Measurements from ENCODE around the gene DBX2.
"Not testable (repeated sequence)": the region's sequence is repeated elsewhere in the genome, so short reads cannot be mapped to it uniquely, and the experiment has no call there.

DBX2 gene

DNA sequence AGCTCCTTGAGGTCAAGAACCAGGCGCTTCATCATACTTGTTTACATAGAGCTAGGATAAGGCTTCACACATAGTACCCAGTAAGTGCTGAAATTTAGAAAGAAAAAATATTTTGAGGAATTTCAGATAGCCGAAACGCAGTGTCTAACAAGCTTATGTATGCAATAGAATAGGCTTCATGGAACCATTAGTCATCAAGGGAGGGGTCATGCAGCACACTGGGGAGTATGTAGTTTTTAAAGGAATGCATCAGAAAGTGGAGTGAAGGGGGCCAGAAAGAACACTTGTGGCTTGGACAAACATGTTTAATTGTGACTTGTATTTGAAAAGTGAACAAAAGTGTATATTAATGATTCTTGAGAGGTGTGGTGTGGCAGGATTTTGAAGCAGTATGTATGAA, 38.1 kb downstream of the DBX2 start:
- DNase-seq, result no peak

- no peak for DNase-seq
Observed at GRCh38 chr12:45010059-45010458, 40.8 kb downstream of the DBX2 start.

GRCh38 chr12:45008211-45008610, 42.7 kb downstream of the DBX2 start:
- no peak for DNase-seq

DNA sequence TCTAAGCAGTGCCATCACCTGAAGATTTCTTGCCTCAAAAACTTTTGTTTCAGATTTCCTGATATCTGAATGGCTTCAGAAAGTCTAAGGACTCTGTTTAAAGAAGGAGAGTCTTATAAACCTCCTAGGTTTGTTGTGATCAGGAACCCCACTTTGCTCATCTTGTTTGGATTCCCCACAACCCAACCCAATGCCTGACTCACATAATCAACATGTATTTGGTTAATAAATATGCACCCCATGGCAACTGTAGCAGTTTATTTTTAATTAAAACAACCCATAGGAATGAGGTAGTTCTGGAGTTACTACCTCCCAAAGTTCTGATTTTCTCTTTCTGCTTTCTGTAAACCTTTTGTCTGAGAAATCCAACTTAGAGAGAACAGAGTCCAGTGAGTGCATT, 51.5 kb downstream of the DBX2 start:
- no peak for DNase-seq

GRCh38 chr12:44993161-44993560, 57.7 kb downstream of the DBX2 start:
- DNase-seq, result no peak

- not testable (repeated sequence) for DNase-seq
Observed at GRCh38 chr12:44984863-44985262, 66.0 kb downstream of the DBX2 start.

DNA sequence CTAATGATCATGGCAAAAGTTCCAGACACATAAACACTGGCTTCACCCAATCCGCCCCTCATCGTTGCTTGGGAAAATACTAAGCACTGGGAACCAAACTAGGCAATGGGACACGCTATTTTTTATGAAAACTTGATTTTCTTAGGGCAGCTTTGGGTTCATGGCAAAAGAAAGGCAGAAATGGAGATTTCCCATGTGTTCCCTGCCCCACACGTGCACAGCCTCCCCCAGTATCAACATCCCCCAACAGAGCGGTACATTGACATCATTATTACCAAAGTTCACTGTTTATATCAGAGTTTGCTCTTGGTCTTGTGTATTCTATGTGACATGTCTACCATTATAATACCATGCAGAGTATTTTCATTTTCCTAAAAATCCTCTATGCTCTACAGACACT, 71.0 kb downstream of the DBX2 start:
- DNase-seq, result no peak

GRCh38 chr12:44976246-44976645, 74.7 kb downstream of the DBX2 start:
- no peak for DNase-seq

- DNase-seq, result peak in 1 of 56 donors; percentile 1
Observed at GRCh38 chr12:44972746-44973421, 78.0 kb downstream of the DBX2 start.

DNA sequence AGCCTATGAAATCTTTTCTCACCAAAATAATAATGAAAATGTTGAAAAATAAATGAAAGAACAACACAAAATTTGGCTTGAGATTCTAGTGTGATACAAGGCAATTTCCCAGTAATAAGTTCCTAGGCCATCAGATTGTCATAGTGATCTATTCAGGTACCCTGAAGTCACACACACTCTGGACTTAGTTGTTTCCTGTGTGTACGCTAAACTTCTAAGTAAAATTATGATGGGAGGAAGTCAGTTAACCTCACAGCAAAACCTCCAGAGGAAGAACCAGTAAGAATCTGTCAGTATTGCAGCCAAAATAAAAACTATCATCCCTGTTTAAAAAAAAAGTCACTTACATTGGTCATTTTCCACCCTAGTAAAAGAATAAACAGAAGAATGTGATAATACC, 81.9 kb downstream of the DBX2 start:
- no peak for DNase-seq
